ENCODE results near the gene WDFY2.

Gene WDFY2

DNA sequence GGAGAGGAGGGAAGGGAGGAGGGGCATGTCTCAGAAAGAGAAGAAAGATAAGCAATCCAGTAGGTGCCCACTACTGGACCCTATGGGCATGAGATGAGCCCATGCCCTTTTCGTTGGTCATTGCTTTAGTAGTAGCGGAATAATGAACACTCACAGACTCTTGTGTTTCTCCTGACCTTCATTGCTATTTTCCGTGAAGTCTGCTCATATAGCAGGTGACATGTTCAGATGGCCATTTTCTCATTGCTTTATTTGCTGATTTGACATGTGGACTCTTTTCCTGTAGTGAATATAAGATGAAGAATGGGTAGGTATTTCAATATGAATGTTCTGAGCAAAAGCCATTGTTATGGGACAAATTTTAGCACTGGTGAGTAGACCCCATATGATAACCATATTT, 16.4 kb downstream of the WDFY2 start:
- DNase-seq, result no peak

DNA sequence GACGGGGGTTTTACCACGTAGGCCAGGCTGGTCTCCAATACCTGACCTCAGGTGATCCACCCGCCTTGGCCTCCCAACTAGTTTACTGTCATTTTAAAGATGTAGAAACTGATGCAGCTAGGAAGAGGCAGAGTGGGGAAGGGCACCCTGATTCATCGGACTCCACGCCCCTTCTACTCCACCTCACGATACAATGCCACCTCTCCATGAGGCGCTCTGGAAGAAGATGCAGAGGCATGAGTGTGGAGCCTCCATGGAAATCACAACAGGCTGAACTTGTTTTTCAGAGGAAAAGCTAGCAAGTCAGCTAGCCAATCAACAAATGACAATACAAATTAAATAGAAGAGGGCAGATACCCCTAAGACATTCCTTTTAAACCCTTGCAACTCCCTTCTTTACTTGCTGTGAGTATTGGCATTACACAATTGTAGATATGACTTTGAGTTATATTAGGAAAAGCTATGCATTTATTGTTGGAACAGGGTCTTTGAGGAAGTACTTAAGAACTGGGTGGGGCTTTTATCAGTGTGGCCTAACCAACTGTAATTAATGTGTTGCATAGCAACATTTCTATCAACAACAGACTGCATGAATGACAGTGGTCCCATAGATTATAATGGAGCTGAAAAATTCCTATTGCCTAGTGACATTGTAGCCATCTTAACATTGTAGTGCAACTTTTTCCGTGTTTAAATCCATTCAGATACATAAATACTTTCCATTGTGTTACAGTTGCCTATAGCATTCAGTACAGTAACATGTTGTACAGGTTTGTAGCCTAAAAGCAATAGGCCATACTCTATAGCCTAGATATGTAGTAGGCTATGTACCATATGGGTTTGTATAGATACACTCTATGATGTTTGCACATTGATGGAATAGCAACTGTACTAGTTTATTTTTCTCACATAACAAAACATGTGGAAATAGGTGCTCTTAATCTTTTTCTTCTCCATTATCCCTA, 17.6 kb downstream of the WDFY2 start:
- no peak for DNase-seq

- DNase-seq, result no peak
Observed at GRCh38 chr13:51603716-51604115, 19.5 kb downstream of the WDFY2 start.

GRCh38 chr13:51605698-51606097, 21.4 kb downstream of the WDFY2 start:
- no peak for DNase-seq

- DNase-seq, result no peak
Observed at GRCh38 chr13:51607165-51607564, 22.9 kb downstream of the WDFY2 start.

DNA sequence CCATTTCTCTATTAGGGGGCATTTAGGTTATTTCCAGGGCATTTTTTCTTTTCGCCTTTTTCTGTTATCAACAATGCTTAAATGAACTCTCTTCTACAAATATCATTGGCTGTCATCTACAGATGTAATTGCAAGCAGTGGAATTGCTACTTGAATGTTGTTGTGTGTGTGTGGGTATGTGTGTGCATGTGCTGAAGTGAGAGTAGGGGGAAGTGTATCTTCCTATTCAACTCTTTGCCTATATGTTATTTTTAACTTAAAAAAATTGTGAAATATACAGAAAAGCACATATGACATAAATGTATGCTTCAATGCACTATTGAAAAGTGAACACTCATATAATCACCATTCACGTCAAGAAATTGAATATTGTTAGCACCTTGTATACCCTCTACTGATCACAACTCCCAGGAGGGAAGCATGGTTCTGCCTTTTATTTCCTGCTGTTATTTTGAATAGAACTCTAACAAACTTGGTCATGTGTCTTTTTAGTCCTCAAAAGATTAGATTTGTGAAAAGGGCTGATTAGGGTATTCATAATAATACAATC, 24.7 kb downstream of the WDFY2 start:
- no peak for DNase-seq

- no peak for DNase-seq
Observed at GRCh38 chr13:51612867-51613266, 28.6 kb downstream of the WDFY2 start.

DNA sequence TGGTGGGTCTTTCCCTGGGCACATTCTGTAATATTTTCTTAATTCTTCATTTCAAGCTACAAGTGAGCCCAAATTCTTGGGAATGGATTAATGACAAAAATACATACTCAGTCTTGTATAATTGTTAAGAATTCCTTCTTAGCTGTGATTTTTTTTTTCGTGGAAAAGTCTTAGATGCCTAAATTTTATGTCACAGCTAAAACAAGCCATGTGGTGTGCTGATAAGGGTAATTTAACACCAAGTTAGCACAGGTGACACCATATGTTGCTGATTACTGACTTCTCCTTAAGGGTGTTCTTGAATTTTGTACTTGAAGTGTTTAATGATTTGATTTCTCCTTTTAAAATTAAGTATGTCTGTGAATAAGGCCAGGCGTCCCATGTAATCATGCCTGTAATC, 29.3 kb downstream of the WDFY2 start:
- DNase-seq, result no peak

DNA sequence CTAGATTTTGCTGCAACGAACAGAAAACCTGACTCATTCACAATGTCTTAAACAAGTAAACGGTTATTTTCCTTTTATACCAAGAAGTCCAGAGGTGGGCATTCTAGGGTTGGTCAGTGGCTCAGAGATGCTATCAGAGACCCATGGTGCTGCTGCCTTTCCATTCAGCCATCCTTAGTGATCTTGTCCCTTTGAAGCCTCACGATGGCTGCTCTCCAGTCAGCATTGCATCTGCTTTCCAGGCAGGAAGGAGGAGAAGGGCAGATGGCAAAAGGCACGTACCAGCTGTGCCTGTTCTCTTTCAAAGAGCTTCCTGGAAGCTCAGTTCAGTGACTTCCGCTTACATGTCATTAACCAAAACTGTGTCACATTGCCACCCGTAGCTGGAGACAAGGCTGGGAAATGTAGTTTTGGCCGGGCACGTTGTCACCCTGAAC, 30.1 kb downstream of the WDFY2 start:
- no peak for DNase-seq

- DNase-seq, result no peak
Observed at GRCh38 chr13:51618626-51619025, 34.4 kb downstream of the WDFY2 start.

DNA sequence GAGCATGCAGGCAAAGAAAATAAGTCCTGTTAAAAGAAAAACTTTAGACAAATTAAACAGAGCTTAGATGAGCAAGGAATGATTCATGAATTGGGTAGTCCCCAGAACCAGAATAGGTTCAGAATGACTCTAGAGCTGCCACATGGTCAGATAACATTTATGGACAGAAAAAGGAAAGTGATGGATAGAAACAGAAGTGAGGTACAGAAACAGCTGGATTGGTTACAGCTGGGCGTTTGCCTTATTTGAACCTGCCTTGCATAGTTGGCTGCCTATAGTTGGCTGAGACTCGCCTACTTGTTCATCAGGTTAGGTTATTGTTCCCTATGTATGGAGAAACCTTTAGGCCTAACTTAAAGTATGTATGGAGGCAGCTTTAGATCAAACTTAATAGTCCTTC, 35.4 kb downstream of the WDFY2 start:
- DNase-seq, result no peak

- no peak for DNase-seq
Observed at GRCh38 chr13:51620165-51620983, 36.1 kb downstream of the WDFY2 start.

DNA sequence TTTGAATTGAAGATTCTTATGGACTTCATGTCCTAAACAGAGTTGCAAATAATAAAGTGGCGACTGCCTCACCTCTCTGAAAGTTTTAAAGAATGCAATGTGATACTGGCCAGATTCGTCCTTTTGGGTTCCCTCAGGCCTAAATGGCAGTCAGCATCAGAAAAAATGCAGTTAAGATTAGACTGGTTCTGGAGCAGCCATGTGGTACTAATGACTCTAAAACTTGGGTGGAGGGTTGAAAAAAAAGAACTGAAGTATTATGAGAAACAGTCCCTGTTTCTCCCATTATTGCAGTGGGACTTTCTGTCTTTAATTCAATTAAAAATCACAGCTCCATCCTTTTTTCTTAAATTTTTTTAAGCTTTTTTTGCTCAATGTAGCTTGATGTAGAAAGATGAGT, 37.3 kb downstream of the WDFY2 start:
- DNase-seq, result no peak

DNA sequence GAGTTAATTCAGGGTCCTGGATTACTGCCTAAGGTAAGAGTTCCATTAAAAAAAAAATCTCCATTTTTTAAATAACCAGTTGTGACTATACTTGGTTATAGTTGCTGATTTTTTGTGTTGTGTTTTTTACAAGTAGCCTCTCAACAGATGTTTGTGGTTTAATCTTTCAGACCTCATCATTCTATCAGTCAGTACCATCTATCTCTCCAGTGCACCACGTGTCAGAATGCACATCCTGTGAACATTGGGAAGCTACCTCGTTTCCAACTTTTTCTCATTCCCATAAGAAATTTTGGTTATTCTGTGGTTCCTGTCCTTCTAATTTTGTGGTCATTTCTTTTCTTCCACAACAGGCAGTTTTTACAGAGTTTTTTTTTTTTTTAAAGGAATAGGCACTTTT, 39.2 kb downstream of the WDFY2 start:
- DNase-seq, result no peak

DNA sequence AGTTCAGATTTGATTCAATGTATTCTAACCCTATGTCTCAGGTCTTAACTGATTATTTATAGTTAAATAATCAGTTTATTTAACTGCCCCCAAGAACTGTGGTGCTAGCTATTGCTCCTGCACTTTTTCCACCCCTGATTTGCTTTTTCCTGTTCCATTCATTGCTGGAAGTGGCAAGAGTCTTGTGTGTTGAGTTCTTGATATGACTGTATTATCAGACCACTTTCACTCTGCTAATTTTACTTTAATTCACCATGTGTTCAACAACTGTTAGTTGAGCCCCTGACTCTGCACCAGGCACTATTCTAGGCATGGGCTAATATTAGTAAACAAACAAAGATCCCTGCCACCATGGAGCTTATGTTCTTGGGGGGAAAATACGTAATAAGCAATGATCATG, 39.9 kb downstream of the WDFY2 start:
- no peak for DNase-seq

- no peak for DNase-seq
Observed at GRCh38 chr13:51624695-51625345, 40.6 kb downstream of the WDFY2 start.

- no peak for DNase-seq
Observed at GRCh38 chr13:51625555-51626345, 41.5 kb downstream of the WDFY2 start.

- DNase-seq, result no peak
Observed at GRCh38 chr13:51626749-51627148, 42.5 kb downstream of the WDFY2 start.

- no peak for DNase-seq
Observed at GRCh38 chr13:51628059-51628852, 44.0 kb downstream of the WDFY2 start.

DNA sequence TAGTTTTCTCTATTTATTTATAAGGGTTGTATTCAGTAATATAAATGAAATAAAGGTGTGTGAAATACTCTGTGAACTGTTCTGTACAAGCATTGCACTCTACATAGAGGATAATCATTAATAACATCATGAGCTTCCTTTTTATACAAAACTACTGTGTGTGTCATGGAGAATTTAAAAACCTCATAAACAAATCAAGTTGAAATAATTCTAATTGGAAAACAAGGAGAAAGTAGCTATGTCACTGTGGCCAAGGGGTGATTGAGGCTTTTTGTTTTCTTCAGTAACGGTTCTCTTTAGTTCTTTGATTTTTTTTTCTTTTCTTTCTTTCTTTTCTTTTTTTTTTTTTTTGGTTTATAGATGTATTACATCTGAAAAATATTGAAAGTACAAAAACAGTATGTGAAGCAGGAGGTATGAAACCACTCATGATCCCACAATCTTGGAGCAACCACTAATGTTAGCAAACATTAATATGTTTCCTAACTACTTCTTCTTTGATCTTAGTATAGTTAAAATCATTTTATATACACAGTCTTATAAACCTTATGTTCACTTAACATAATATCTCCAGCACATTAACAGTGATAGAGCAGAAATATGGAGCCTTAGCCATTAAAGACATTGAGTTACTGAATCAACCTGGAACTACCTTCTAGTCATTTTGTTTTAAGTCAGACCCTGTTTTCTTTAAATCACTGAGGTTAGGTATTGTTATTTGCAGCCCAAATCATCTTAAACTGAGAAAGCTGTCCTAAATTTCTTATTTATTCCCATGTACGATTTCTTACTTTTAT, 45.4 kb downstream of the WDFY2 start:
- no peak for DNase-seq
